Activated CD8-positive, alpha-beta memory T cell treated with anti-CD3 and anti-CD28 coated beads, Interleukin-2, amount 50 U/mL, for 1 hour (primary cell): ENCODE measurements around the gene SMYD3.

Experiments used
- DNase-seq: peaks from one replicate; pipeline ENCODE4 v3.0.0-alpha.2; 2020; ENCODE audit errors: extremely low read depth

SMYD3 gene

GRCh38 chr1:246147524-246148461 is 359.3 kb downstream of the SMYD3 start:
- DNase-seq, result no peak

- DNase-seq, result no peak
Observed at GRCh38 chr1:246146804-246147523, 360.1 kb downstream of the SMYD3 start.

DNA sequence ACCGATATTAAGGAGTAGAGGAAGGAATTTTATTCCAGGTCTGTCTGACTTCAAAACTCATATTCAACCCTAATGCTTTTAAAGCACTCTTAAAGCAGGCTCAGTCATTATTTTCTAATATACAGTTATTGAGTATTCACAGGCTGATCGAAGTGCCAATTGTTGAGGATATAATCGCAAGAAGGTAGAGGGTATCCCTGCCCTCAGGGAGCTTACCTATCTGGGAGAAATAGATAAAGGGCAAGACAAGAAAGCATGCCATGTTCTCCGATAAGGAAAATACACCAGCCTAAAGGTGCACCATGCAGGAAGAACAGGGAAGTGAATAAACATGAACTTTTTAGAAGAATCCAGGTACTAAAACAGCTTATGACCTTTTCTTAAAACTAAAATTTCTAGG is 361.2 kb downstream of the SMYD3 start:
- DNase-seq, result no peak

GRCh38 chr1:246144931-246145330 is 362.1 kb downstream of the SMYD3 start:
- no peak for DNase-seq

GRCh38 chr1:246142320-246142893 is 364.7 kb downstream of the SMYD3 start:
- no peak for DNase-seq

DNA sequence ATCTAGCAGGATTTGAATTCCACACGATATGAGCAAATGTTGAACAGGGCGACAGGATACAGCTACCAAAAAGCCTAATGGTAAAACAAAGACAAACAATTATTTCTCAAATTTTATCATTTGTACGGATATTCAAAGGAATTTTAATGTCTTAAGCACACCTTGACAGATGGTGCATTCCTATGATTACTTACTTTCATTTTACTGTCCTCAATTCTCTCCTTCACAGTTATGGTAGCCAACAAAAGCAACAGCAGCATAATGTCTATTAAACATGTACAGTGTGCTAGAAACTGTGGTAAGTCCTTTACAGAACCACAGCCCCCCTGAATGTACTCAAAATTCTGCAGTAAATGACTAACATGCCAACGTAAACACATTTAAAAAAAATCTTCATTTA is 365.8 kb downstream of the SMYD3 start:
- DNase-seq, result no peak

GRCh38 chr1:246139745-246140182 is 367.3 kb downstream of the SMYD3 start:
- DNase-seq, result no peak

DNA sequence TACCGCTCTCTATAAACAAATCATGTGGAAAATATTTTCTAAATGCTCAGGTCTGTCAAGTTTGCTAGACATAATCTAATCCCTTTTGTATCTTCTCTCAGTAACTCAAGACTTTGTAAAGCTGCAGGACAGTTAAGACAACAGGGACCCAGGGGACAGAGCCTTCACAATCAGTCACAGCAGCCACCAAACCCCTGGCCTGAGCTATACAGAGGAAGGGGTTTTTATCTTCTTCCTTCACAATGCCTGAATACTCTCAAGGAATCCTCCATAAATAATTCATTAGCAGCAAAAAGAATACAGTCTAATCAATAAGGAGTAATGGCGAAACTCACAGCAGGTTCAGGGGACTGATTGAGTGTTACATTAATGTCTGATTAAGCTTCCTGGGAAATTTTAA is 368.3 kb downstream of the SMYD3 start:
- DNase-seq, result no peak

- DNase-seq, result no peak
Observed at GRCh38 chr1:246136477-246136876, 370.6 kb downstream of the SMYD3 start.

- DNase-seq, result no peak
Observed at GRCh38 chr1:246134789-246135188, 372.3 kb downstream of the SMYD3 start.

- no peak for DNase-seq
Observed at GRCh38 chr1:246131095-246131494, 376.0 kb downstream of the SMYD3 start.

DNA sequence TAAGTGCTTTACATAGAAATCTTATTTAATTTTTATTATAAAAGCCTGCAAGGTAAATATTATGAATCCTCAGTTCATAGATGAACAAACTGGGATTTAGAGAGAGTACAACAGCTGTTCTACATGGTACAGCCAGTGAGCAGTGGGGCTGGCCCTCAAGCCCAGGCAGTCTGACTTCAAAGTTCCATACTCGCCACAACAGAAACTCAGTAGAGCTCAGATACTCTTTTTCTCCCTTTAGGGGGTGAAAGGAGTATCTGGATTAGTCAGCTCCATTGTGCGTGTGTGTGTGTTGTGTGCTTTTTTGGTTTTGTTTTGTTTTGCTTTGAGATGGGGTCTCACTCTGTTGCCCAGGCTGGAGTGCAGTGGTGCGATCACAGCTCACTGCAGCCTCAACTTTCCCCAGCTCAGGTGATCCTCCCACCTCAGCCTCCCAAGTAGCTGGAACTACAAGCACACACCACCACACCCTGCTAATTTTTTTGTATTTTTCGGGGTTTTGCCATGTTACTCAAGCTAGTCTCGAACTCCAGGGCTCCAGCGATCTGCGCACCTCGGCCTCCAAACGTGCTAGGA is 378.5 kb downstream of the SMYD3 start:
- DNase-seq, result no peak

DNA sequence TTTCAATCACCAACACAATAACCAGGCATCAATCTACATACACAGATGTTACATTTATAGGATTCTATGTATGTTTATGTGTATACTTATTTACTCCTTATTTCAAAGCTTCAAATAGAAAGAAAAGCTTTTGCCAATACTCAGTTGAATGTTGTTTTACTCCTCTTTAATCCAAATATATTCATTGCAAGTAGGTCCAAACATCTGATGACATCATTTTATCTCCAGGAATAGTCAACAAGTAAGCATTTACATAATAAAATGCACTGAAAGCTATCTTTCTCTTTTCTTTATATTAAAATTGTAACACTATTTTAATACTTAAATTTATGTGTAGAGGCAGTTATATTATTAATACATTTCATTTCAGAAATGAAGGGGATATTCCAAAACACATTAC is 380.5 kb downstream of the SMYD3 start:
- no peak for DNase-seq

DNA sequence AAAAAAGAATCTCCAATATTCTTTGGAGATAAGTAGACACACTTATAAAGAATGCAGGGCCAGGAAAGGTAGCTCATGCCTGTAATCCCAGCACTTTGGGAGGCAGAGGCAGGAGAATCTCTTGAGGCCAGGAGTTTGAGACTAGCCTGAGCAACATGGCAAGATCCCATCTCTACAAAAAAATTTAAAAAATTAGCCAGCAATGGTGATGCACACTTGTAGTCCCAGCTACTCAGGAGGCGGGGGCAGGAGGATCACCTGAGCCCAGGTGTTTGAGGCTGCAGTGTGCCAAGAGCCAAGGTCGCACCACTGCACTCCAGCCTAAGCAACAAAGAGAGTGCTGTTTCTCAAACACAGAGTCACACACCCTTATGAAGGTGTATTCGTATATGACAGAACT is 385.0 kb downstream of the SMYD3 start:
- no peak for DNase-seq

GRCh38 chr1:246121533-246121932 is 385.5 kb downstream of the SMYD3 start:
- DNase-seq, result no peak

DNA sequence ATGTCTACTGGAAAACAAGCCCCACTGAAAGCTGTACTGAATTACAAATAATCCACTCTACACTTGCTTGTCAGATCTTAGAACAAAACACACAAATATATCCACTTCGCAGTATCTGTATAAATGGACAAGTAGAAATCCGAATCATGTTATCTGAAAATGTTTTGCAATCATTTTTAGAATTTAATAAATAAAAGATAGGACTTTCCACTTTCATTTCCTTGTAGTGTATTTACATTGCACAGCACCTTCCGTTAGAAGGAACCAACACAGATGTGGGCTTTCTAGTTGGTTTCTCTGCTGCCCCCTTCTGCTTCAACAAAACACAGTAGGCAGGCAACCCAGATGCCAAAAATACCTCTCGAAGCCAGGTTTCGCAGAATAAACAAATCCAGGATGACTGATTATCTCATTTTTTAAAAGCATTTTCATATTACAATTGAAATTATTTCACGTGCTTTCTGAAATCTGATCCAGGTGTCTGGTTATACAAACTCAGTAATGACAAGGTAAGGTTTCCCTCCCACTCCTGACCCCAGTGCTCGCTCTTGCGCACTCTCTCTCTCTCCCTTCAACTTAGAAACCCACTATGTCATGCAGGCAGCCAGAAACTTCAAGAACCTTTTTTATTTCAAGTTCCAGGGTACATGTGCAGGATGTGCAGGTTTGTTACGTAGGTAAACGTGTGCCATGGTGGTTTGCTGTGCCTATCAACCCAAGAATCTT is 389.9 kb downstream of the SMYD3 start:
- peak; percentile 5 for DNase-seq

DNA sequence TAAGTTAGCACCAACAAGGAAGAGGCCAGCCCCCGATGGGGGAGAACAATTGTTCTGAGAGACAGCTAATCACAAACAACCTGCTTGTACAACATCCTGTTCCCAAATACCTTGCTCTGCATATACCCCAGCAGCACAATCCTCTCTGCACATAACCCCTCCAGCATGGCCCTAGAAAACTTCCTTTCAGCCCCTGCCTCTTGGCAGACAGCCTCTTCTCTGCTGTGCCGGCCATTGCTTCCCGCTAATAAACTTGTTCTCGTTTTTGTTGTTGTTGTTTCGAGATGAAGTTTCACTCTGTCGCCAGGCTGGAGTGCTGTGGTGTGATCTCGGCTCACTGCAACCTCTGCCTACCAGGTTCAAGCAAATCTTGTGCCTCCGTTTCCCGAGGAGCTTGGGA is 392.7 kb downstream of the SMYD3 start:
- DNase-seq, result no peak

DNA sequence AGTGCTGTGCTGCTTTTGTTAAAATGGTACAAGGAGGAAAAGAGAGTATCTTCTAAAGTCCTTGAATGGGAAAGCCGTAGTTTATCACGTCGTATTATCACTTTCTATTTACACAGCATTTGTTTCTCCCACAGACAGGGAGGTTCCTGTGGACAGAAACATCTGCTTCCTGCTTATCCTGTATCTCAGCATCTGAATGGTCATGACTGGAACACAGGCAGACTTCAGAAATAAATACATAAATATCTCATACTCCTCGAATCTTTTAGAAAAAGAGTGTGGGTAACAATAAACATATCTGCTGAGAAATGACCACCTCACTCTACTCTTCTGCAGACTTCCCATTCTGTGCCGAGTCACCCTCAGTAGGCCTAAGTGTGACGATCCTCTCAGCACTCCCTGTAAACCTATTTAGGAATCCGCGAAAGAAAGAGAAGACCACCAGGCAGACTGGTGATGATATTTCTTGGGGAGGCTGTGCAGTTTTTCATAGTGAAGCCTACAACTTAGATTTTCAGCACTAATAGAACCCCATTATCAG is 393.5 kb downstream of the SMYD3 start:
- DNase-seq, result no peak

DNA sequence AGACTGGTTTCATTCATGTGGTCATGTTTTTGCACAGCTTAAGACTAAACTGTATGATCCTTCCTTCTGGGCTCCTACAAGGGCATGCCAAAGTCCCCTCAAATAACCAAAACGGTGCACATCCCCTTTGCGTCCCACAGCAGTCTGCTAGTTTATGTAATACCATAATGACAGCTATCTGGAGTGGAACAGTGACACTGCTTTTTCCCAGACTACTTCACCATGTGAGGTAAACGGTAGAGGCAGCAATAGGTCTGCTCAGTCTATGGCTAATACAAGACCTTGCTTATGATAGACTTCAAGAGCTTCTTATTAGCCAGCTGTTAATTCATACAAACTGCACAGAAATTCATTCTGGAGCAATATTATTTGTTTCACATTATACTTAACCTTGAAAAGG is 395.5 kb downstream of the SMYD3 start:
- no peak for DNase-seq

GRCh38 chr1:246110343-246111219 is 396.5 kb downstream of the SMYD3 start:
- no peak for DNase-seq
